GM11168 (cell line): ENCODE data around the gene KCNS3.

Source experiments
- in situ Hi-C: fragments of 300-500 bp; cut with MboI; formaldehyde crosslinking; loops from one replicate; pipeline ENCODE4 v1.12.0; 2022; ENCODE audit warnings: low sequenced_read_pairs; ENCODE audit not compliant: unreplicated experiment

Gene KCNS3

GRCh38 chr2:17976871-17977746, 98.6 kb downstream of the KCNS3 start:
- in situ Hi-C loops: no loop called here

DNA sequence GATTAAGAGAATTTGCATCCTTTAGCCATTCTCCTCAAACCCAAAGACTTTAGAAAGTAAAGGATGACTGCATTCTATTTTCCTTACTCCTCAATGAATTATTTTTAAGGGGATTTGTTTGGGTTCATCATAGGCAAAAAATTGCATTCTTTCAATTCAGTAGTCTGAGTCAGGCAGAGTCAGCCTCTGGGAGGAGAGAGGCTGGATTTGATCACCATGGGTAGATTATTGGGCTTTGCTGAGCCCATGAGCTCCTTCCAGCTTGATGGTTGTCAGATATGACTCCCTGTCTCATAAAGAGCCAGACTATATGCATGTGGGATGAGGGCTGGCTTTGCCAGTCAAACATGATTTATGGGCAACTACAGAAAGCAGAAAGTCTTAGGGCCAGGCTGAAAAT, 101.2 kb downstream of the KCNS3 start:
- in situ Hi-C loops: no loop called here

DNA sequence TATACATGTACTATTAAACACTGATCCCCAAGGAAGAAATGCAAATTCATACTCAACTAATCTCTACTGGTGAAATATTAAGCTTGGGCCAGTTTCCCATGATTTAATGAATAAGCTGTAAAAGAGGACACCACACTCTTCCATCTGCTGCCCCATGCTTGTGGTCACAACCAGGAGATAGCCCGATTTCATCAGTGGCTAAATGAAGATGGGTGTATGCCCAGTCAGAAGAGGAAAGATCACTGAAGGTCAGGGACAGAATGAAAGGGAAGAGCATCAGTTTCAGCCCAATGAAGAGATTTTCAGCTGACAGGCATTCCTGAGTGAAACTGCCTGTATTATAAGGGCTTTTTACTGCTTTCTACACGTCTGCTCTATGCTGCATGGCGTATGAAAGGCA, 103.5 kb downstream of the KCNS3 start:
- in situ Hi-C loops: no loop called here
